Central memory CD4-positive, alpha-beta T cell (primary cell): ENCODE data around the gene FMNL2.

Experiments used
- DNase-seq: peaks from one replicate; pipeline ENCODE4 v3.0.0; 2022

FMNL2 gene

DNA sequence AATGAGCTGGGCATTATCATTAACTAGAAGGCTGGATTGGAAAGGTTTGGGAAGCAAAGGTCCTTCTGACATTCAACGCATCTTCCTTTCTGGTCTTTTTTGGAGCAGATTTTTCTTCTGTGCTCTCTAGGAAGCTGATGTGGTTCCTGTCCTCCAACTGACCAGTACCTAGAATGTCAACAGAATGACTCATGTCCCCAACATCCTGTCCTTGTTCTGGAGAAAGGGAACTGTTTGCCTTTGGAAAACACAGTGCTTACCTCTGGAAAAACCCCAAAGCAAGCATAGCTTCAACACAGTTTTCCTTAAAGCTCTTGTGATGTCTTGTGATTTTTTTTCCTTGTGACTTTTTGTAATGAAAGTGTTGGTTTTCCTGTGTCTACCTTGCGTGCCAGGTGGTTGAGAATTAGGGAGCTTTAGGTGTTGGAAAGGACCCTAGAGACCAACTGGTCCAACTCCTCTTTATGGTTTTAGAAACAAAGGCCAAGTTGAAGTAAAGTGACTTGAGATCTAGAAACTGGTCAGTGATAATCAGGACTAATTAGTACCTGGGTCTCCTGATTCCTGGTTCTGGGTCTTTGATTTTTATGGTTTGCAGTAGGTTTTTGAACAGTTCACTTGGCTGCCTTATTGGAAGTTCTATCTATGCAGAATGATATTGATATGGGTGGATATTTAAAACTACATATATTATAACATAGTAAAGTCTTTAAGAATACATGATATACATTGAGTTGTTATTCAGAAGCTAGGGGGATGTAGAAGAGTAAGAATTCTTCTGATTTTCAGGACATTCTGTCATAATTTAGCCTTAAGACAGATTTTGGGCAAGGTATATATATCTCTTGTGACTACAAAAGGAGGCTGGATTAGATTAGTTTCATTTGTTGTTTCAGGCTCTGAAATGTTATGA lies 70.5 kb downstream of the FMNL2 start:
- DNase-seq: no peak

DNA sequence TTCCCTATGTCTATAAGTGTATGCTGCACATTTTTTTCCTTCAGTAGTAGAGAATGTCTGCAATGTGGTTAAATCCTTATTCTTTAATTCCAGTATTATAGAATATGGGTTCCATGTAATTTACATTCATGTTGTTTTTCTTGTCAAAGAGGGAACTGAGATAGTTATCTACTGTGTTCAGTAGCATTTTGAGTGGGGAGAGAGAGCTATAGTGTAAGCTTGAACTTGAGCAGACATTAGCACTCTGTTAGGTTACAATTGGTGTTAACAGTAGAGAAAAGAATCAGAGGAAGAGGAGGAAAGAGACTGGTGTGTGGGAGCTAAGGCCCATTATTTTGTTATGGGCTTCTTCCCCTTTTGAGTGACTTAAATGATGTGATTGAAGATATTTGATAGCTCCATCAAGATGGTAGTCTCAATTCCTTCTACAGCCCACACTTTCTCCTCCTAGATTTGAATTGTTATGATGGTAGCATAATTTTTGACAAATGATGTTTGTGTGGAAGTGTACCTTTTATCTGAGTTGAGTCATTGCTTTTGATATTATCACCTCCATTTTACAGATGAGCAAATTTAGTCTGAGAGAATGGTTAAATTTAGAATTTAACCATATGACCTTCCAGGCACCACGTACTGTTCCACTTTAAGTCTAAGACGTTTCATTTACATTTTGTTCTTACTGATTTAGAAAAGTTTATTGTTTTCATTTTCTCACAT lies 71.3 kb downstream of the FMNL2 start:
- DNase-seq: no peak

DNA sequence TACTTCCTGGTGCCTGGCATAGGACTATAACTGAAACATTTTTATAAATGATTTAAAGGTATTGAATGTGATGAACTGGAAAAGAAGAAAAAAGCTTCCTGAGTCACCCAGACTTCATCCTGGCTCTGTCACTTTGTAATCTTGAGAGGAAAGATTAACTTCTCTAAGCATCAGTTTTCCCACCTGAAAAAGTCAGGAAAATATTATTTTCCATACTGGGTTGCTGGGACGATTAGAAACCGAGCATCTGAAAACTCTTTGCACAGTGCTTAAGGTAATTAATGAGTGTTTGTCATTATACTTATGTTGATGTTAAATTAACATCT lies 71.8 kb downstream of the FMNL2 start:
- no peak for DNase-seq

DNA sequence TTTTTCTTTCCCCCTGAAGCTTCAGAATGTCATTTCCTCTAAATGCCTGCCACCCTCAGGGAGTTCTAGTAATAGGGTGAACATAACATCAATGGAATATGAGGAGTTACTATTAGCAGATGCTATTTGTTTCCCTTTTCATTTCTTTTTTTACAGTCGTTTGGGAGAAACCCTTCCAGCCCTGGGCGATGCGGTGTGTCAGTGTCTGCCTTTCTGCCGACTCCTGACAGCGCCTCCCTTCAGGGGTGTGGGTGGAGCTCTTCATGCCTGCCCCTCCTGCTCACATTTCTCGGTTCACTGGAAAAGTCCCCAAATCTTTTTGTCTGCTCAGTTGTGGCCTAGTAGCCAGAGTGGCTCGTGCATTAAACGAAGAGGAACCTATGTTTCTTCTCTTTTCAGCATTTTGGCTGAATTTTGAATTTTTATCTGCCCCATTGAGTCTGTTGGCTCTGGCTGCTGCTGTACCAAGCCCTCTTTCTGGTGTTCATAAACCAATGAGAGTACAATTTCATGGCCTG lies 72.3 kb downstream of the FMNL2 start:
- no peak for DNase-seq

DNA sequence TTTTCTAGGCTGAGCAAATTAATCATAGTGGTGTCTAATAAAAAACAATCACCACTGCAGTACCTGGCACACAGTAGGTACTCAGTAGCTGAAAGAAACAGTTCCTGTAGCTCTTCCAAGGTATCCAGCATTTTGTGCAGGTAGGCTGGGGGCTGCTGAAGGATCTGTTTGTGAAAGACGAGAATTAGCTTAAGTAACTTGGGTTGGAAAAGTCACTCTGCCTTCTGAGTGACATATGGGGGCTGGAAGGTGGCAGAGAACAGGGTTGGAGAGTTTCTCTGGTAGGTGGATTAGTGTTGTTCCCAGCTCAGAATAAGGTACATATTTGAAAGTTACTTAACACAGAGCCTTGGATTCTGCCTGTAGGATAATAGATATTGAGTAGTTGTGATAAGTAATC lies 72.8 kb downstream of the FMNL2 start:
- no peak for DNase-seq

DNA sequence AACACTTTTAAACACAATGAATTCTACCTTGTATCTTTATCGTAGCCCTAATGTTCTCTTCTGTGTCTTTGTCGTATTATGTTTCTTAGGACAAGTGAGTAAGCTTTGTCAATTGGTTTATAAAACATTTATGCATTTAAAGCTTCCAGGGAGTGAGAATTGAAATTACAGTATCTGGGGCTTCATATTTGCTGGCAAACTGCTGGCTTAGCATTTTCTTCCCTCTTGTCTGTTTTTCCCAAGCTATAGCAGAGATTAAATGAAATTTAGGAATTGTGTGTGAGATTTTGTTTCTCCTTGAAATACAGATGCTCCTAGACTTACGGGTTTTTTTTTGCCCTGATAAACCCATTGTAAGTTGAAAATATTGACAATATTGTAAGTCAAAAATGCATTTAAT lies 73.3 kb downstream of the FMNL2 start:
- DNase-seq: no peak

DNA sequence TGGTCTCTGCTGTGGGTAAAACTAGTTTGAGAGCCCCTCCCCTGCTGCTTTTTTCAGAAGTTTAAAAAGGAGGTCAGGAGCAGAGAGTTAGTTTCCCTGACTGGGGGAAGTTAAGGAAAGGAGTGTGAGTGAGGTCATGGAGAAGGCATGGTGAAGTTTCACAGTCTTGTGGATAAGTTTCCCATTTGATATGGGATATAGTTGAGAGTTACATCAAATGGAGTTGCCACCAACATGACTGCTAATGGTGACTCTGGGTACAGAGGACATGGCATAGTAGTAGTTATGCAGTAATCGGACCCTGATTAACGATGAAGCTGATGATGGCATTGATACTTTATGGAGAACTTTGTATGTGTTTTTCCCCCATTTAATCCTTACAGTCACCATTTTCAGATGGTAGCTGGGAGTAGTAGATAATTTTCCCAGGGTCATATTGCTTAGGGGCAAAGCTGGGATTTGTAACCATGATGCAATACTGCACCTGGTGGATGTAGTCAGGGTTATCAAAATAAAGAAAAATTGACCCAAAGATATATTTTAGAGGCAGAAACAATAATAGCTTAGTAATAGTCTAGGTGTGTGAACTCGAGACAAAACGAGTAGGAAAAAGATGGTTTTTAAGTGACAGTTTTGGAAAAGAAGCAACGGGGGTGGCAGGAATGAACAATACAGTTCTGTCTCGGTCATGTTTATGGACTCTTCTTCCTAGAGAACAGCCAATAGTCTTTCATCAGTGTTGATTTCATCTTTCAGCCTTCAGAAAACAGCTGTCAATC lies 74.6 kb downstream of the FMNL2 start:
- DNase-seq: no peak

DNA sequence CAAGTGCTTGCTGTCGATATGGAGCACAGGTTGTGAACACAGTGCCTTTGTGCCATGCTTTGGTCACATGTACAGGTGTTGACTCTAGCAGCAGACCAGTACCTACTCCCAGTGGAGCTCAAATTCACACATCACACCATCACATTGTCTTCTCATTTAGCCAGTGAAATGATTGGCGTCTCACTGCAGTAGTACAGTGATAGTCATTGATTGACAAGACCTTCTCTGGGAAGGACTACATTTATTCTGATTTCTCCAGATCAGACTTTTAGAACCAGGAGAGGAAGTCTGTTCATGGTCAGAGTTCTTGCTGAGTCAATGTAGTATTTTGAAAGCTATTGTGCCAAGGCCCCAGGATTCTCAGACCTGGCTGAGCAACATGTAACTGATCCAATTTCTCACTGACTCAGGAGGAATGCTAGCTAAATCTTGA lies 75.2 kb downstream of the FMNL2 start:
- DNase-seq: no peak

DNA sequence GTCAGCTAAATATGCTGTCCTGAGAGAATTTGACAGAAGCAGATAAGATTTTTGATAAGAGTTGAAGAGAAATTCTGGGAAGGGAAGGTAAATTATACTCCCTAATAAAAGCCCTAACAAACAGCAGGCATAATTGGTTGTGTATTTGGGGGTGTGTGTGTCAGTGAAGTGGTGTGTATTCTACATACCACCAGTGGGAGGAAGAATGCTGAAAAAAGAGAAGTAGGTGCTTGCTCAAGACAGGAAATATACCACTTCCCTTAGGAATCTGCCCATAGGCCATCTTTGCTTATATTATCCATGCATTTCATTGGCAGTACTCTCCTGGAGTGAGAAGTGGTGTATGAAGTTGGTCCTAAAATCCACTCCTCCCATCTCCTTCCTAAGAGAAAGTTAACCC lies 76.2 kb downstream of the FMNL2 start:
- DNase-seq: no peak

DNA sequence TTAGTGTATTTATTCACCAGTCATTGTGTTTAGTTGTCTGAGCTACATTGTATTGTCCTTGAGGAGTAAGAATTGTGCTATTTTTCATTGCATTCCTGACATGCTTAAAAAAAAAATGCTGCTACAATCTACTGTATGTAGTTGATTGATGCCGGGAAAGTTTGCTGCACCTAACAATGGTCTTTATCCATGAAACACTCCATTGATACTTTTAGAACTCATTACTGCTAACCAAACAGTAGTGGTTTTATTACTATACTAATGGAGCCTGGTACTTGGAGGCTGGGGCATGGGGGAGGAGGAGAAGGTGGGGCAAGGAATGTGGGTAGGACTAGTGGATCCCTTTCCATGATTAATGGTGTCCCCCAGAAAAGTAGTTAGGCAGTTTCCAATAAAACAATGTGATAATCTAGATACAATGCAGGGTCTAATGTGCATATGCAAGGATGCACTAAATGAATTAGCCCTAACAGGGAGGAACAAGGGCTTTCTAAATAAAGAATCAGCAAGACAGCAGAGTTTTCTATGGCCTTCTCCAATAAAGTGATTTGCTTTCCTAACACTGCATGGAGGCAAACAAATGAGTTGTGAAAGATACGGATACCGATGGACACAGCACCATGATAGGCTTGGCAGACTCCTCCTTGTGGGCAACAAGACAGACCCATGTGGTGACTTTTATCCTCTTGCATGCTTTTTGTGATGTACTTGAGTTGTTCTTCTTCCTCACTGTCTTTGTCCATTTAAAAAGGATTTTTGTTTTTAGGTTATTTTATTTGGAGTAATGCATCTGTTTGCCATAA lies 78.5 kb downstream of the FMNL2 start:
- DNase-seq: no peak

DNA sequence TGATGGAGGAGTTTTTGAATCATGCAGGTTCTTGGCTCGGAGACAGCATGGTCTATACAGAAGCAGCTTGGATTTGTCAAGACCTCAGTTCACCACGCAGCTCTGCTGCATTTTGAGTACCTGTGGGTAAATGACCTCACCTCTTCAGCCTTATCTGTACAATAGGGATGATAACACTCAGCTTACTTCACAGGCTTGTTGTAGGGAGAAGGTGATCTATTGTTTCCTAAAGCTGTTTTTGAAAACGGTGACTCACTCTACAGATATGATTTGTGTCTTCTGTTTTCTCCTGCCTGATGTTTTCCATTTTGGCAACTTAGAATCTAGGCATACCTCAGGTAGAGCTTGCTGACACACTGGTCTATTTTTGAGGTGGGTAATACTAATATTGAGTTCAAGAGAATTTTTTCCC lies 80.3 kb downstream of the FMNL2 start:
- no peak for DNase-seq

DNA sequence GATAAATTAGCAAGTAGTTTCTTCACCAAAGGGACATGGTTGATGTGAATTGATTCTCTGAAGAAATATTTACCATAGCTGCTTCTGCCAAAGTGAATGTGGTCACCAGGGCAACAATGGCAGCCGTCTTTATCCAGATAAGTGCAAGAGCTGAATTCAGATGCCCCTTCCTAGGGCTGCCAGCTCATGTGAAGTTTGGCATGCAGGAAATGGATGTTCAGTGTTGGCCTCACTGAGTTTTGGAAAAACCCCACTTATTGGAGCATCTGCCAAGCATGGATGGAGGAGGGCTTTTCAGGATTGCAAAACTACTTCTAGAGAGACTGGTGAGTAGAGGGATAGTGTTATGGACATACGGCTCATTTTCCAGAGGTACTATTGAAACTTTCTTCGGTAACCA lies 80.8 kb downstream of the FMNL2 start:
- DNase-seq: no peak

DNA sequence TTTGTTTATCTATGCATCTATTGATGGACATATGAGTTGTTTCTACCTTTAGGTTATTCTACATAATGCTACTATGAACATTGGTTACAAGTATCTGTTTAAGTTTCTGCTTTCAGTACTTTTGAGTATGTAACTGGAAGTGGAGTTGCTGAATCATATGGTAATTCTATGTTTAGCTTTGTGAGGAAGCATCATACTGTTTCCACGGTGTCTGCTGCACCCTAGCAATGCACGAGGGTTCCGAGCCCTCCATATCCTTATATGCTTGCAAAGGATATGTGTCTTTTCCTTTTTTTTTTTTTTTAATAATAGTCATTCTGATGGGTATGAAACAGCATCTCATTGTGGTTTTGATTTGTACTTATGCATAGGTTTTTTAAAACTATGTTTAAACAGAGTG lies 83.7 kb downstream of the FMNL2 start:
- no peak for DNase-seq

DNA sequence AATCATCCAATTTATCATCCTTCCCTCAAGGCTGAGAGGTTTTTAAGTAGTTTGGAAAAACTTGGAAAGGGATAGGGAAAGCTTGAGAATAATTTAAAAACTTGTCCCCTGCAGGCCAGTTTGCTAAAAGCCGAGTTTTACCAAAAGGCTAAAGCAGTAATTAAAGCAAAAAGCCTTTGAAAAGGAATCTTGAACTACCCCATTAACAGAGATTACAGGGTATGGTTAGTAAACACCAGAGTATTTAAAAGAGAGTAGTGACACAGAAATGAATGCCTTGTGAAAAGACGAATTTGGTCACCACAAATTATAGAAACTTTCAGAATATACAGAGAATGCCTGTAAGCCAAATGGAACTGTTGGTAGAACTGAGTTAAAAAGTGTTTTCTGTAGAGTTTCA lies 85.0 kb downstream of the FMNL2 start:
- DNase-seq: no peak

DNA sequence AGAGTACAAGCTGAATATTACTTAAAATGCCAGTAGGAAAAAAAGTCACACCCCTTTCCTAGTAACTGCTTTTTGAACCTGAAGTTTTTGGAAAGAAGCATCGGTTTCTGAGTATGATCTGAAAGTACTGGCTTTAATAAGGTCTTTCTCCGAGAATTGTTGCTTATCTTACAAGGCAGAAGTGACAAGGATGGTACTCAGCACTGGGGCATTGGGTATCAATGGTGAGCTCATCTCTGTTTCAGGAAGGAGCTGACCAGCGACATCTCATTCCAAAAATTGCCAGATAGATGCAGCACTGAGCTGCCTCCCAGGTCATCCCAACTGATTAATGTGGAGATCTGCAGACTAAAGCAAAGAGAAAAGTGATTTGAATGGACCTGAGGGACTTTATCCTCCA lies 85.4 kb downstream of the FMNL2 start:
- no peak for DNase-seq

DNA sequence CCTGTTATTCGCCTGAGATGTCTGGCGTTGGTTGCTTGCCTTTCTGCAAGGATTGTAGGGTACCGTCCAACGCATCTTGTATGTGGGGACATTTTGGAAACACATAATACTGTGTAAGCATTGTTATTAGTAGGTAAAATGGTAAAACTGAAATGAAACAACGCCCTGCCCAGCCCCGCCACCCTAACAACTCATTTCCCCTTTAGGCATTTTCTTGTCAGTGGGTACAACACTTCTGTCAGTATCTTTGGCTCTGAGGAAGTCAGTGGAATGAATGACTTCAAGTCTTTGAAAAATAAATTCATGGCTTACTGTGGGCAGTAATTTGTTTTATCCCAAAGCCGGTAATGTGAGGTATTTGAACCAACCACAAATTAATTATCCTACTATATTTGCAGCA lies 86.0 kb downstream of the FMNL2 start:
- DNase-seq: no peak

DNA sequence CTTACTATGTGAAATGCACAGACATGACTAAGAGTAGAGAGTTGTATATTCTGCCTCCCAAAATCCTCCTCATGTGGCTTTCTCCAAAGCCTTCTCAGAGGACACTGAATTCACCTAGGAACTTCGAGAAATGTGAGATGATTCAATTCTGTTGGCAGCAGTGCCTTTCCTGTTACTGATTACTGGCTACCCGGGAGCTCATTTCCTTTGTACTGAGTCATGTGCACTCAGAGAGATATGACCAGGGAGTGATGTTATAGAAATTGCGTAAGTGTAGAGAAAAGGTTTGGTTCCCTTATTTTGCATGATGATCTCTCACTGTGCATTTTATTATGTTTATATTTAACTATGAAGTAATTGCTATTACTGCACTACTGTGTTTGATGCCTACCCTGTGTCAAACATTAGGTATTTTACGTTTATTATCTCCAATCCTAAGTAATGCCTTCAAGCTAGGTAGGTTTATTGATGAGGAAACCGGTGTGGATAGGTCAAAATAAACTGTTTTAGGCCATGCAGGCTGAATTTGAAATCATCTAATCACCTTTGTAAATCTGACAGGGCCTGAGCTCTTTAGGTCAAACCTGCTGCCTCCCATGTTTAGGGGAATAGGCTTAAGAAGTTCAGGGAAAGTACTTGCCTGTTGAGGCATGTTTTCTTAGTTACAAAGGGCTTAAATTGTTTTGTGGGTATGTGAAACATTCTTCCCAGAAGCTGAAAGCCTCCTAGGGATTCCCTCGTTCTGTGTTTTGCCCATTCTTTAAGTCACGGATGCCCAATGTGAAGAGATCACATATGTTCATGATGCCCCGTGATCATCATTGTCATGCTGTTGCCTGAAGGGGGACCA lies 86.8 kb downstream of the FMNL2 start:
- no peak for DNase-seq

DNA sequence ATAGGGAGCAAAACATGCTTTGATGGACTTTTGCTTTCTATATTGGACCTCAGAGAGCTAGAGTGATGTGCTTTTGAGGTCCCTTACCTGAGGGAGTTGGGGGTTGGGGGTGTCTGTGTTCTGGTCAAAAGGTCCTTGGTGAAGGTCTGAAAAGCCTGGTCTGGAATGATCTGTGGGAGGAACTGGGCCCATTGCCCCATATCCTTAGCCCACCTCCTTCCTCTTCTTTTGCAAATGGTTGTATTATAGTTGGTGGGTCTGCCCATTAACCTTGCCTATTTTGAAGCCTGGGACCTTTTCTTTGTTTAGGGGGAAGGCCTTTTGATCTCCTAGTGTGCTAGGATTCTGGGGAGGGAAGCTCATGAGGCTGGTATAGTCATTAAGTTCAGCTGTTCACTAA lies 88.7 kb downstream of the FMNL2 start:
- DNase-seq: no peak

DNA sequence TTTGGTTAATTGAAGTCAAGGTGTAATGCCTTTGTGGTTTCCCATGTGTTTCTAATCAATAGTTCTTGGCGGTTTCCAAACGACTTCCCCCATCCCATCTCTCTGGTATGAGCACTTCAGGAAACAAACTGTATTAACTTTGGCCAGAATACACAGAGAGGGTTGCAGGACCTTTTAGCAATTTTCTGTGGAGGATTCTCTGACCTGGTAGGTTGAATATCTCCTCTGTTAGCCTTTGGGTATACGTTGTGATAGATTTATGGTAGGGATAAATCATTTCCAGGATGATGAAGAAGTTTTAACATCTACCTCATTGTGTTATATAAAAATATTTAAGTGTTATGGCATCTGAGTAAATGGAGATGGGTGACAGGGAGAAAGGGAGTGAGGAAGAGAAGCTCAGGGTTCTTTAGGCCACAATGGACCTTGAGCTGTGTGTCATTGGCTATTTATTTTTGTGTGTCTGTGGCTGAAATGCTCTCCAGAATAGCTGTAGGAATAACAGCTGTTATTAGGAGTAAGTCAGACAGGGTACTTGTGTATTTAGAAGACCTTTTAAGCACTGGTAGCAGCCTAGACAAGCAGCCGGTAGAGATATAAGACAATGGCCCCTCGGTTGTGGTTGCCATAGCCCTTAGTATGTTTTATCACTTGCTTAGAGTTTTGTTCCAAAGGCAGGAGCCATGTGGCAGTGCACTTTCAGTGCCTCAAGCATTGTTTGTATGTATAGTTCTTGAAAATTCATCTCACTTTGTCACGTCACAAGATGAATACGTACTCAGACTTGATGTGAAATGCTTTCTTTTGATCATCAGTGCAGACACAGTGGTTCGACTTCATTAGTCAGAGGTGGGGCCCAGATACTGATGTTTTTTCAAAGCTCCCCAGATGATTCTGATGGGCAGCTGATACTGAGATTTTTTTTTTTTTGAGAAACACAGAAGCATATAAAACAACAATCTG lies 91.1 kb downstream of the FMNL2 start:
- no peak for DNase-seq

DNA sequence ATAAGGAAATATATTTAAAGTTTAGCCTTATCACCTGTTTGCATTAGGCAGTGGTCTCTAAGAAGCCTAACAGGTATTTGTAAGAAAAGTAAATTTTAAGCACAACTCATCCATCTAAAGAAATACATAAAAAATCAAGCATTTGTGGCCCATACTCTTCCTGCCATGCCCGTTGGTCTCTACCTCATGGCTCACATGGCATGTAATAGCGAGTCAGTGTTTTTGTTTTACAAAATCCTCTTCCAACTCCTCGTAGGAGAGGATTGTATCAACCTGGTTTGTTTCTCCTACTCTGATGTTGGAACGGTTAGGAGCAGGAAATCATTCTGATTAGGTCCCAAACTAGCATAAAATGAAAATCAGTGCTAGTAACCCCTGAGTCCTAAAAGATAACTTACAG lies 91.8 kb downstream of the FMNL2 start:
- DNase-seq: no peak
